Measurements from ENCODE around the gene TUBA4A.

GRCh38 chr2:219266886-219267285, 13.2 kb upstream of the TUBA4A start:
- TF ChIP-seq CTCF (IDR thresholded peaks at IDR 0.05) (no peak), POLR2A (IDR thresholded peaks at IDR 0.05) (no peak)
